GM12878 (cell line): ENCODE data around the gene NDUFV3. TPM values are rescaled to one million over a fixed set of nuclear protein-coding genes. Genes with fewer than 3 reads are reported as not detected.

Experiments
- ATAC-seq: fragments of 200-7000 bp; cut with Tn5 transposase; 3 replicates; pipeline ENCODE4 v1.9.1; 2020; ENCODE audit warnings: mild to moderate bottlenecking, moderate library complexity
- BruUV-seq: library from RNA; stranded (reverse); fragments of 400-500 nt; replicated peaks from 2 replicates; lab custom pipeline; 2021; lab: Mats Ljungman, UMichigan
- CTCF ChIA-PET: fragments of 300-600 bp; sonication (Branson Sonifier 250); formaldehyde crosslinking; extraction: SDS; loops from one replicate; lab custom pipeline; 2021; ENCODE audit warnings: inconsistent platforms; lab: Yijun Ruan, JAX
- POLR2A ChIA-PET: fragments of 350-600 bp; formaldehyde crosslinking; extraction: SDS; loops from one replicate; lab custom pipeline; 2021; ENCODE audit warnings: inconsistent platforms; lab: Charles Lee
- RAD21 ChIA-PET: fragments of 300-600 bp; sonication (Branson Sonifier 250); formaldehyde crosslinking; loops from one replicate; lab custom pipeline; 2023; ENCODE audit warnings: antibody characterized with exemption; ENCODE audit not compliant: unreplicated experiment; lab: Charles Lee
- SMC1A ChIA-PET: fragments of 300-600 bp; sonication (Branson Sonifier 250); formaldehyde crosslinking; loops from one replicate; lab custom pipeline; 2023; ENCODE audit not compliant: unreplicated experiment, uncharacterized antibody; lab: Charles Lee
- DNase-seq: peaks from one replicate; pipeline ENCODE4 v3.0.0-alpha.2; 2011; ENCODE audit warnings: low read depth, low spot score
- FAIRE-seq: peaks from 3 replicates; lab custom pipeline; 2011; peaks lifted over from hg19 to GRCh38; lab: Jason Lieb, UNC
- H2AFZ ChIP-seq: 2 replicates; pipeline ENCODE4 v1.6.0; 2011; ENCODE audit warnings: low read depth, low read length, control low read depth; ENCODE audit not compliant: control insufficient read depth
- H3K27ac ChIP-seq: 2 replicates; pipeline ENCODE4 v1.5.1; 2011; ENCODE audit warnings: control low read depth; ENCODE audit not compliant: control insufficient read depth, insufficient read depth
- H3K27me3 ChIP-seq, 2 experiments: replicated peaks in 1 of 2; 2 replicates each; pipeline versions ENCODE4 v1.6.0 to v1.6.1; 2011; ENCODE audit warnings: low read length in 1 of 2; ENCODE audit not compliant: control insufficient read depth in 2 of 2, insufficient read depth in 2 of 2
- H3K36me3 ChIP-seq, 2 experiments: 2 replicates each; pipeline ENCODE4 v1.5.1; 2011; ENCODE audit warnings: low read length in 1 of 2; ENCODE audit not compliant: control insufficient read depth in 2 of 2, insufficient read depth in 2 of 2
- H3K4me1 ChIP-seq: 2 replicates; pipeline ENCODE4 v1.6.1; 2011; ENCODE audit warnings: mild to moderate bottlenecking, low read length, moderate library complexity, mixed read lengths; ENCODE audit not compliant: control insufficient read depth, insufficient read depth
- H3K4me2 ChIP-seq: 2 replicates; pipeline ENCODE4 v1.6.0; 2011; ENCODE audit warnings: control low read depth; ENCODE audit not compliant: control insufficient read depth, insufficient read depth
- H3K4me3 ChIP-seq: fragments of 200-600 bp; sonication (generic); 2 replicates; pipeline ENCODE4 v1.5.1; 2016
- H3K79me2 ChIP-seq: 2 replicates; pipeline ENCODE4 v1.6.0; 2011; ENCODE audit warnings: low read length; ENCODE audit not compliant: control insufficient read depth, insufficient read depth
- H3K9ac ChIP-seq: 2 replicates; pipeline ENCODE4 v1.8.0; 2011; ENCODE audit warnings: low read length, control low read depth, mixed read lengths; ENCODE audit not compliant: control insufficient read depth, insufficient read depth
- H3K9me3 ChIP-seq: replicated peaks from 3 replicates; pipeline ENCODE4 v1.5.1; 2011; ENCODE audit warnings: mild to moderate bottlenecking, low read length; ENCODE audit not compliant: control insufficient read depth, insufficient read depth
- H4K20me1 ChIP-seq: 2 replicates; pipeline ENCODE4 v1.6.0; 2011; ENCODE audit not compliant: control insufficient read depth, insufficient read depth
- BACH1 ChIP-seq: fragments of 450-650 bp; IDR thresholded peaks from 2 replicates; pipeline ENCODE4 v1.6.1; 2017; ENCODE audit warnings: mild to moderate bottlenecking, borderline replicate concordance
- CEBPB ChIP-seq, 2 experiments: fragments of 150-350 bp in 1 of 2; IDR thresholded peaks; 2 replicates each; pipeline ENCODE4 v1.6.1; 2012 to 2014; ENCODE audit warnings: low read depth in 2 of 2, low read length in 2 of 2, borderline replicate concordance in 1 of 2, inconsistent platforms in 1 of 2
- CHD4 ChIP-seq: fragments of 200-600 bp; sonication (generic); IDR thresholded peaks from 2 replicates; pipeline ENCODE4 v1.6.1; 2016; ENCODE audit warnings: mild to moderate bottlenecking
- FOXM1 ChIP-seq: IDR thresholded peaks from 2 replicates; pipeline ENCODE4 v1.6.1; 2012; ENCODE audit warnings: low read depth, mild to moderate bottlenecking, inconsistent platforms, low read length, moderate library complexity
- IKZF2 ChIP-seq, 2 experiments: fragments of 450-650 bp; IDR thresholded peaks; 2 replicates each; pipeline ENCODE4 v1.6.1; 2017; ENCODE audit warnings: mild to moderate bottlenecking in 2 of 2, moderate library complexity in 2 of 2
- IRF4 ChIP-seq: IDR thresholded peaks from 2 replicates; pipeline ENCODE4 v1.6.1; 2011; ENCODE audit warnings: low read depth, low read length
- MYC ChIP-seq: IDR thresholded peaks from 2 replicates; pipeline ENCODE4 v1.6.1; 2011; ENCODE audit warnings: mild to moderate bottlenecking, low read length, moderate library complexity, inconsistent platforms; ENCODE audit not compliant: insufficient read depth, insufficient replicate concordance, insufficient read length, severe bottlenecking
- PAX8 ChIP-seq: fragments of 450-650 bp; IDR thresholded peaks from 2 replicates; pipeline ENCODE4 v1.6.1; 2017; ENCODE audit warnings: mild to moderate bottlenecking, moderate library complexity
- SIN3A ChIP-seq: IDR thresholded peaks from 2 replicates; pipeline ENCODE4 v1.6.1; 2012; ENCODE audit warnings: low read depth, low read length, improper control_type of control experiment
- SMAD1 ChIP-seq: fragments of 450-650 bp; IDR thresholded peaks from 2 replicates; pipeline ENCODE4 v1.6.1; 2018; ENCODE audit warnings: mild to moderate bottlenecking, low read depth; ENCODE audit not compliant: partially characterized antibody
- SREBF1 ChIP-seq: IDR thresholded peaks from 2 replicates; pipeline ENCODE4 v1.6.1; 2012; ENCODE audit warnings: mild to moderate bottlenecking, low read length
- STAT1 ChIP-seq: fragments of 450-650 bp; conservative IDR thresholded peaks from 2 replicates; pipeline ENCODE4 v1.6.1; 2014; ENCODE audit warnings: antibody characterized with exemption, mild to moderate bottlenecking
- STAT3 ChIP-seq: IDR thresholded peaks from 2 replicates; pipeline ENCODE4 v1.6.1; 2011; ENCODE audit warnings: low read depth, low read length, improper control_type of control experiment
- YY1 ChIP-seq: IDR thresholded peaks from 2 replicates; pipeline ENCODE4 v1.6.1; 2011; ENCODE audit warnings: low read depth, mild to moderate bottlenecking, low read length
- WGBS: methylation state at CpG from one replicate; pipeline ENCODE4 v1.1.6; 2016; ENCODE audit warnings: low lambda C conversion rate; ENCODE audit not compliant: insufficient replicate concordance, insufficient coverage; ENCODE audit errors: missing lambda C conversion rate; 5-methylcytosine and 5-hydroxymethylcytosine counted together
- in situ Hi-C: fragments of 300-500 bp; cut with MboI; formaldehyde crosslinking; loops from 9 replicates; pipeline ENCODE4 v1.14.3; 2018; ENCODE audit warnings: mixed read lengths
- intact Hi-C: fragments of 100-400 bp; cut with micrococcal nuclease; formaldehyde crosslinking; loops from one replicate; pipeline ENCODE4 v1.14.2; 2022; ENCODE audit not compliant: unreplicated experiment
- polyA plus RNA-seq, 11 experiments: library from polyadenylated mRNA; depleted of rRNA in 4 of 11; unstranded in 6 of 11; stranded (reverse) in 5 of 11; fragments of >200 nt; fragmentation: Nextera tagmentation in 4 of 11; fragmentation: Illumina TruSeq in 1 of 11; extraction: Ambion mirVana in 4 of 11; extraction: Trizol in 1 of 11; gene quantifications; 1 replicate in 1 of 11; 2 replicates in 10 of 11; pipeline versions ENCODE4 v1.2.1 to v1.2.3, GENCODE V29; 2011 to 2016; ENCODE audit warnings: inconsistent platforms in 2 of 11, missing spikeins in 2 of 11, low read depth in 1 of 11
- total RNA-seq, 4 experiments: library from RNA; depleted of rRNA in 3 of 4; stranded (reverse); fragments of >200 nt in 3 of 4; fragmentation: Illumina TruSeq in 1 of 4; extraction: Trizol in 1 of 4; gene quantifications; 2 replicates each; pipeline versions ENCODE4 v1.2.1 to v1.2.3, GENCODE V29; 2013 to 2021
- TF ChIP-seq, protein P1 (sequence below): fragments of 450-650 bp; IDR thresholded peaks from 2 replicates; pipeline ENCODE4 v1.6.1; 2018; ENCODE audit warnings: mild to moderate bottlenecking, low read depth, moderate library complexity; ENCODE audit not compliant: partially characterized antibody
- TF ChIP-seq, protein P2 (sequence below): IDR thresholded peaks from 2 replicates; pipeline ENCODE4 v1.6.1; 2012; ENCODE audit warnings: mild to moderate bottlenecking, low read depth, low read length

The NDUFV3 gene
- total and polyA plus RNA-seq, 10 of the 15 experiments (the other 5 are each of a cell fraction or from before 2014, with no cell fraction given) = 7.0 to 44.7 (median 29.9) TPM

DNA sequence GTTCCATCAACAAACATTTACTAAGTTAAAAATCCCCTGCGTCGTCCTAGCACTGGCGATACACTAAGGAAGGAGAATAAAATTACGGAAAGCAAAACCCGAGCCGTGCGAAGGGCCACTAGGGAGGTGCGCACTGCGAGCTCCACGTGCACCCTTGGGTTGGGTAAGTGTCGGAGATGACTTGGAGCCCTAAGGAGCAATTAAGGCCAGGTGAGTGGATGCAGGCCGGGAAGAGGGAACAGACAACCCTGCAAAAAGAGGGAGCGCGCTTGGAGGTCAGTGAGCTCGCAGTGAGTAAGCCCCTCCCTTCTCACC, 14.5 kb upstream of the NDUFV3 start (continued):
- peak; percentile 76 for TF ChIP-seq MYC
- TF ChIP-seq, all 136 proteins: peak for 6

DNA sequence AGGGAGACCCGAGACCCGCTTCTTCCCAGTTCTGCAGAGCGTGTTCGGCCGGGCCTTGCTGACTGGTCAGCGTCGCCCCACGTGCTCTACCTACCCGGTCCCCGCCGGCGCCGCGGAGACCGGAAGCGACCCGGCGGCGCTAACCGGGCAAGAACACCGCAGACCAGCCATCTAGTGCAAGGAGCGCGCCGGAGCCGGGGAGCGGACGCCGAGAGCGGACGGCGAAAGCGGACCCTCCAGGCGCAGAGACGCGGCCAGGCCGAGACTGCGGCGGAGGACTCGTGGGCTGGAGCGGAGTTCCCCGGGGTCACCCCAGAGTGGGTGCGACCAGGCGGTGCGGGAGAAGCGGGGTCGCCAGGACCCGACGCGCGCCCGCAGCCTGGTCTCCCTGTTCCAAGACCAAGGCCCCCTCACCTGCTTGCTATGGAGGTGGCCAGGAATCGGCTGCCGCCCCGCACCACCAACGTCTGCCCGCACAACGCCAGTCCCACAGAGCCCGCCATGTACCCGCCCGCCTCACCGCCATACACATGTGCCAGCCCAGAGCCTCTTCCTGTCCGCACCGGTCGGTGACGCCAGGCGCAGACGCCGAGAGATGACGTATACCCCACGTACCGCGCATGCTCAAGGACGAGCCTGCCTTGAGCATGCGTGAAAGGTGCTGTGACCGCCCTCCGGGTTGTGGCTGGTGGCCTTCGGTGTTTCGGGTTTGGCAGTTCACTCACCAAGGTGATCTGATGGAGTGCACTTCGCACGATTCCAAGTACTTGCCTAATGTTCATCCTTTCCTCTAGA, 13.9 kb upstream of the NDUFV3 start, which contains the start of gene WDR4:
Gene WDR4, minus strand, starts transcription at position 547 of the 795 bp plus-strand sequence. Its CDS starts 44 bp downstream, at position 503.
- FAIRE-seq = peak; percentile 97
- Histone ChIP-seq H3K9ac (peak within 1 kb of the TSS; percentile 94), H3K4me2 (peak within 1 kb of the TSS; percentile 90), H3K9me3 (no peaks in the 10 kb centered on the region), H3K4me1 (0 out of 2 replicates have a peak, but pooled peaks cover 2% of the 10 kb centered on the region), H3K36me3 (no peaks in the 10 kb centered on the region; a peak in 1 of 4 replicates), H2AFZ (peak within 1 kb of the TSS; percentile 90), H3K4me3 (peak within 1 kb of the TSS; percentile 83), H3K27me3 (no peaks in the 10 kb centered on the region), H3K79me2 (peaks cover 34% of the 10 kb centered on the region), H4K20me1 (no peaks in the 10 kb centered on the region), H3K27ac (peak within 1 kb of the TSS; percentile 93)
- ChIA-PET POLR2A (interaction anchor here (0.7 to 1.1 kb wide), 4 partner anchors 9 to 16 kb away, joined by 3 to 9 read pairs (median 4); partner anchors contain the start of gene NDUFV3), RAD21 (interaction anchor here (1.0 kb wide), 2 partner anchors 13 to 14 kb away, joined by 3 to 6 read pairs; partner anchors contain the start of gene NDUFV3), SMC1A (no interaction called here), CTCF (interaction anchor here (0.8 kb wide), 1 partner anchor 9 kb away, joined by 4 read pairs; no protein-coding TSS in a partner anchor)
- peak; percentile 97 for DNase-seq
- 1% methylated on average over 80 of the region's 80 CpGs for WGBS
- intact Hi-C loops (no loop called here), in situ Hi-C loops (no loop called here)
- no TSS peak for BruUV-seq
- peak; percentile 95 for ATAC-seq
- no peak; the same call in 1 of the 2 replicates for TF ChIP-seq IRF4
- TF ChIP-seq CEBPB (IDR thresholded peaks at IDR 0.05; ENCODE audit: borderline replicate concordance in 1 of 2, low read depth in 2 of 2, low read length in 2 of 2) = no peak
- TF ChIP-seq, protein P1, sequence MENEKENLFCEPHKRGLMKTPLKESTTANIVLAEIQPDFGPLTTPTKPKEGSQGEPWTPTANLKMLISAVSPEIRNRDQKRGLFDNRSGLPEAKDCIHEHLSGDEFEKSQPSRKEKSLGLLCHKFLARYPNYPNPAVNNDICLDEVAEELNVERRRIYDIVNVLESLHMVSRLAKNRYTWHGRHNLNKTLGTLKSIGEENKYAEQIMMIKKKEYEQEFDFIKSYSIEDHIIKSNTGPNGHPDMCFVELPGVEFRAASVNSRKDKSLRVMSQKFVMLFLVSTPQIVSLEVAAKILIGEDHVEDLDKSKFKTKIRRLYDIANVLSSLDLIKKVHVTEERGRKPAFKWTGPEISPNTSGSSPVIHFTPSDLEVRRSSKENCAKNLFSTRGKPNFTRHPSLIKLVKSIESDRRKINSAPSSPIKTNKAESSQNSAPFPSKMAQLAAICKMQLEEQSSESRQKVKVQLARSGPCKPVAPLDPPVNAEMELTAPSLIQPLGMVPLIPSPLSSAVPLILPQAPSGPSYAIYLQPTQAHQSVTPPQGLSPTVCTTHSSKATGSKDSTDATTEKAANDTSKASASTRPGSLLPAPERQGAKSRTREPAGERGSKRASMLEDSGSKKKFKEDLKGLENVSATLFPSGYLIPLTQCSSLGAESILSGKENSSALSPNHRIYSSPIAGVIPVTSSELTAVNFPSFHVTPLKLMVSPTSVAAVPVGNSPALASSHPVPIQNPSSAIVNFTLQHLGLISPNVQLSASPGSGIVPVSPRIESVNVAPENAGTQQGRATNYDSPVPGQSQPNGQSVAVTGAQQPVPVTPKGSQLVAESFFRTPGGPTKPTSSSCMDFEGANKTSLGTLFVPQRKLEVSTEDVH = peak; percentile 22
- TF ChIP-seq BACH1 = peak; percentile 40
- peak; percentile 34 for TF ChIP-seq SMAD1
- TF ChIP-seq CHD4 = no peak
- TF ChIP-seq, protein P2, sequence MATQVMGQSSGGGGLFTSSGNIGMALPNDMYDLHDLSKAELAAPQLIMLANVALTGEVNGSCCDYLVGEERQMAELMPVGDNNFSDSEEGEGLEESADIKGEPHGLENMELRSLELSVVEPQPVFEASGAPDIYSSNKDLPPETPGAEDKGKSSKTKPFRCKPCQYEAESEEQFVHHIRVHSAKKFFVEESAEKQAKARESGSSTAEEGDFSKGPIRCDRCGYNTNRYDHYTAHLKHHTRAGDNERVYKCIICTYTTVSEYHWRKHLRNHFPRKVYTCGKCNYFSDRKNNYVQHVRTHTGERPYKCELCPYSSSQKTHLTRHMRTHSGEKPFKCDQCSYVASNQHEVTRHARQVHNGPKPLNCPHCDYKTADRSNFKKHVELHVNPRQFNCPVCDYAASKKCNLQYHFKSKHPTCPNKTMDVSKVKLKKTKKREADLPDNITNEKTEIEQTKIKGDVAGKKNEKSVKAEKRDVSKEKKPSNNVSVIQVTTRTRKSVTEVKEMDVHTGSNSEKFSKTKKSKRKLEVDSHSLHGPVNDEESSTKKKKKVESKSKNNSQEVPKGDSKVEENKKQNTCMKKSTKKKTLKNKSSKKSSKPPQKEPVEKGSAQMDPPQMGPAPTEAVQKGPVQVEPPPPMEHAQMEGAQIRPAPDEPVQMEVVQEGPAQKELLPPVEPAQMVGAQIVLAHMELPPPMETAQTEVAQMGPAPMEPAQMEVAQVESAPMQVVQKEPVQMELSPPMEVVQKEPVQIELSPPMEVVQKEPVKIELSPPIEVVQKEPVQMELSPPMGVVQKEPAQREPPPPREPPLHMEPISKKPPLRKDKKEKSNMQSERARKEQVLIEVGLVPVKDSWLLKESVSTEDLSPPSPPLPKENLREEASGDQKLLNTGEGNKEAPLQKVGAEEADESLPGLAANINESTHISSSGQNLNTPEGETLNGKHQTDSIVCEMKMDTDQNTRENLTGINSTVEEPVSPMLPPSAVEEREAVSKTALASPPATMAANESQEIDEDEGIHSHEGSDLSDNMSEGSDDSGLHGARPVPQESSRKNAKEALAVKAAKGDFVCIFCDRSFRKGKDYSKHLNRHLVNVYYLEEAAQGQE = 0 out of 2 replicates have a peak, but pooled peaks have one; percentile 13
- peak; percentile 53; the same call in 1 of the 2 replicates for TF ChIP-seq SREBF1
- 0 out of 2 replicates have a peak, but pooled peaks have one; percentile 29 for TF ChIP-seq STAT1
- 0 out of 4 replicates have a peak, but pooled peaks of 1 of the 2 experiments have one; percentile 8 for TF ChIP-seq IKZF2 (IDR thresholded peaks at IDR 0.05)
- TF ChIP-seq SIN3A = peak; percentile 98
- no peak for TF ChIP-seq FOXM1
- TF ChIP-seq YY1 = peak; percentile 91
- no peak for TF ChIP-seq STAT3
- no peak for TF ChIP-seq PAX8
